Lung (tissue), 12 donors: ENCODE results near the gene SRPRA. TPM values are rescaled to one million over a fixed set of nuclear protein-coding genes. Genes with fewer than 3 reads are reported as not detected.

Experiments used
- ATAC-seq: fragments of 200-7000 bp; cut with Tn5 transposase; one replicate; pipeline ENCODE4 v1.9.1; 2020; ENCODE audit warnings: moderate number of reproducible peaks; ENCODE audit not compliant: insufficient read depth, low FRiP score
- DNase-seq, 3 donors: peaks; one replicate each; pipeline ENCODE4 v3.0.0-alpha.2; 2013 to 2017
- H3K27ac ChIP-seq, 2 donors: one replicate each; pipeline ENCODE4 v1.5.1; 2013; ENCODE audit warnings: mild to moderate bottlenecking in 2 of 2, moderate library complexity in 2 of 2, control low read depth in 1 of 2, inconsistent platforms in 1 of 2, low read depth in 1 of 2, low read length in 1 of 2
- H3K27me3 ChIP-seq, 3 donors: one replicate each; pipeline ENCODE4 v1.5.1; 2013; ENCODE audit warnings: low read length in 2 of 3; ENCODE audit not compliant: control insufficient read depth in 3 of 3, insufficient read depth in 3 of 3
- H3K36me3 ChIP-seq, 4 donors: one replicate each; pipeline ENCODE4 v1.5.1; 2013; ENCODE audit warnings: low read length in 4 of 4, mild to moderate bottlenecking in 1 of 4, moderate library complexity in 1 of 4; ENCODE audit not compliant: control insufficient read depth in 4 of 4, insufficient read depth in 4 of 4
- H3K4me1 ChIP-seq, 5 donors: one replicate each; pipeline ENCODE4 v1.5.1; 2013; ENCODE audit warnings: low read length in 5 of 5, mild to moderate bottlenecking in 2 of 5, moderate library complexity in 1 of 5; ENCODE audit not compliant: control insufficient read depth in 5 of 5, insufficient read depth in 5 of 5
- H3K4me3 ChIP-seq: one replicate; pipeline ENCODE4 v1.5.1; 2013; ENCODE audit warnings: mild to moderate bottlenecking, control low read depth, moderate library complexity
- H3K9ac ChIP-seq, 2 donors: one replicate each; pipeline ENCODE4 v1.5.1; 2013; ENCODE audit warnings: low read length in 2 of 2, control low read depth in 1 of 2; ENCODE audit not compliant: insufficient read depth in 1 of 2
- H3K9me3 ChIP-seq, 4 donors: one replicate each; pipeline ENCODE4 v1.5.1; 2013; ENCODE audit warnings: low read length in 3 of 4, mild to moderate bottlenecking in 1 of 4, moderate library complexity in 1 of 4; ENCODE audit not compliant: control insufficient read depth in 4 of 4, insufficient read depth in 3 of 4
- WGBS, 2 donors: extraction: QIAGEN DNeasy Blood & Tissue Kit; methylation state at CpG; one replicate each; pipeline ENCODE4 v1.1.7; 2013; 5-methylcytosine and 5-hydroxymethylcytosine counted together
- polyA plus RNA-seq, 2 donors: library from polyadenylated mRNA; stranded (reverse); fragments of 200-250 nt; gene quantifications; one replicate each; pipeline ENCODE4 v1.2.1, GENCODE V29; 2013
- total RNA-seq, 2 donors: library from RNA; depleted of rRNA in 1 of 2; stranded (reverse); fragments of >200 nt in 1 of 2; gene quantifications; one replicate each; pipeline ENCODE4 v1.2.1, GENCODE V29; 2014 to 2021
- TF ChIP-seq, protein P1 (sequence below): IDR thresholded peaks from 2 replicates; pipeline ENCODE4 v1.5.1; 2012; ENCODE audit warnings: mild to moderate bottlenecking; ENCODE audit errors: control extremely low read depth, extremely low read depth
- donor health status: control.
- donor health status: control.
- donor health status: Bipolar disorder and iron deficiency.
- donor health status: healthy.
- donor health status: DM: yes; HTN: yes; CAD: no.

Gene SRPRA
- total and polyA plus RNA-seq, 4 donors: 51.7 to 145 (median 82.4) TPM

- TF ChIP-seq, protein P1, sequence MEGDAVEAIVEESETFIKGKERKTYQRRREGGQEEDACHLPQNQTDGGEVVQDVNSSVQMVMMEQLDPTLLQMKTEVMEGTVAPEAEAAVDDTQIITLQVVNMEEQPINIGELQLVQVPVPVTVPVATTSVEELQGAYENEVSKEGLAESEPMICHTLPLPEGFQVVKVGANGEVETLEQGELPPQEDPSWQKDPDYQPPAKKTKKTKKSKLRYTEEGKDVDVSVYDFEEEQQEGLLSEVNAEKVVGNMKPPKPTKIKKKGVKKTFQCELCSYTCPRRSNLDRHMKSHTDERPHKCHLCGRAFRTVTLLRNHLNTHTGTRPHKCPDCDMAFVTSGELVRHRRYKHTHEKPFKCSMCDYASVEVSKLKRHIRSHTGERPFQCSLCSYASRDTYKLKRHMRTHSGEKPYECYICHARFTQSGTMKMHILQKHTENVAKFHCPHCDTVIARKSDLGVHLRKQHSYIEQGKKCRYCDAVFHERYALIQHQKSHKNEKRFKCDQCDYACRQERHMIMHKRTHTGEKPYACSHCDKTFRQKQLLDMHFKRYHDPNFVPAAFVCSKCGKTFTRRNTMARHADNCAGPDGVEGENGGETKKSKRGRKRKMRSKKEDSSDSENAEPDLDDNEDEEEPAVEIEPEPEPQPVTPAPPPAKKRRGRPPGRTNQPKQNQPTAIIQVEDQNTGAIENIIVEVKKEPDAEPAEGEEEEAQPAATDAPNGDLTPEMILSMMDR: no peak
- WGBS, 2 donors: 93 to 97% methylated on average over 12 of the region's 12 CpGs
- no peak for ATAC-seq
- H3K4me1 ChIP-seq: no peaks in the 10 kb centered on the region
- no peaks in the 10 kb centered on the region for H3K9me3 ChIP-seq
- H3K9ac ChIP-seq: no peak overlapping the region
- peaks cover 0 to 36% (median 31%) of the 10 kb centered on the region in 4 donors for H3K36me3 ChIP-seq
- H3K27me3 ChIP-seq: no peaks in the 10 kb centered on the region
- no peak for DNase-seq
- H3K27ac ChIP-seq: no peak overlapping the region
- H3K4me3 ChIP-seq: no peak overlapping the region
Measured at GRCh38 chr11:126290887-126291286, 22.2 kb upstream of the SRPRA start.

DNA sequence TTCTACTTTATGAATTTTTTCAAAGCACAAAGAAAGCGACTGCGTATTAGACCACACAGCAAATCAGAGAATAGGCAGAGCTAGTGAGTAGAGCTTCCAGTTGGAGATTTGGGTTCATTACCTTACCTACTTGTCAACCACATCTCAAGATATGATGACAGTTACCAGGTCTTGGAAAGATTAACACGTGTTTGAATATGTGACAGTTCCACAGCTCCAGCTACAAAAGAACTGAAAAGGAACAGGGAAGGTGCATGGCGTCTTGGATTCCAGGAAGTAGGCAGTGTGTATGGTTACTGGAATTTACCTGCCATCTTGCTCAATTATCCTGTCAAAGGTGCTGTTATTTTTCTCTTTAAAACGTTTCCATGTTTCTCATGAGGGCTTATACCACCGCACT, 19.5 kb upstream of the SRPRA start:
- H3K4me3 ChIP-seq: no peak overlapping the region

DNA sequence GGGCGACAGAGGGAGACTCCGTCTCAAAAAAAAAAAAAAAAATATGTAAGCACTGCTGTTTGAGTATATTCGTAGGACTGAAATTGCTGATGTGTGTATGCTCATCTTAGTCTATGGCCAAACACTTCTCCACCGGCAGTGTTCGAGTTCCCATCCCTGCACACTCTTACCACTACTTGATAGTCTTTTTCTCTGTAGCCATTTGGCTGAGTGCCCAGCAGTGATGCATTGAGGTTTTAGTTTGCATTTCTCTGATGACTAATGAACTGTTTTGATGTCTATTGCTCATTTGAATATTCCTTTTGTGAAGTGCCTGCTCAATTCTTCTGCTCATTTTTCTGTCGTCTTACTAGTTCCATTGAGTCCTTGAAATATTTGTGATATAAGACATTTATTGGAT, 16.1 kb upstream of the SRPRA start:
- Histone ChIP-seq H3K4me3 (no peak overlapping the region), H3K9me3 (no peaks in the 10 kb centered on the region), H3K27me3 (no peaks in the 10 kb centered on the region), H3K36me3 (peaks cover 0 to 4% (median 1%) of the 10 kb centered on the region in 4 donors), H3K27ac (no peak overlapping the region), H3K4me1 (peaks cover 4 to 16% (median 8%) of the 10 kb centered on the region in 5 donors), H3K9ac (no peak overlapping the region)
- DNase-seq: peak in 2 of 3 donors; percentile 25 to 53
- no peak for ATAC-seq
- WGBS, 2 donors: 46 to 57% methylated on average over 6 of the region's 6 CpGs
- TF ChIP-seq, protein P1: no peak

More for the DNA sequence above, 19.5 kb upstream of the SRPRA start:
- WGBS, 2 donors: 86 to 88% methylated on average over 6 of the region's 6 CpGs
- no peaks in the 10 kb centered on the region for H3K9me3 ChIP-seq
- TF ChIP-seq, protein P1: no peak
- H3K4me1 ChIP-seq: peaks cover 0 to 3% (median 0%) of the 10 kb centered on the region in 5 donors
- H3K27me3 ChIP-seq: no peaks in the 10 kb centered on the region
- H3K9ac ChIP-seq: no peak overlapping the region
- ATAC-seq (no peak), DNase-seq (no peak)
- H3K27ac ChIP-seq: no peak overlapping the region
- peaks cover 0 to 26% (median 18%) of the 10 kb centered on the region in 4 donors for H3K36me3 ChIP-seq
